Osteoblast (primary cell): Measurements from ENCODE around the gene MINK1. TPM values are rescaled to one million over a fixed set of nuclear protein-coding genes. Genes with fewer than 3 reads are reported as not detected.
"Not testable (repeated sequence)": the region's sequence is repeated elsewhere in the genome, so short reads cannot be mapped to it uniquely, and the experiment has no call there.

ENCODE experiments used
- DNase-seq: peaks from one replicate; pipeline ENCODE4 v3.0.0; 2011; ENCODE audit warnings: low spot score, mixed read lengths; ENCODE audit not compliant: insufficient read length; ENCODE audit errors: missing footprints
- H2AFZ ChIP-seq: 2 replicates; pipeline ENCODE4 v1.6.0; 2011; ENCODE audit warnings: mild to moderate bottlenecking, low read length
- H3K27ac ChIP-seq: 2 replicates; pipeline ENCODE4 v1.5.1; 2011; ENCODE audit warnings: mild to moderate bottlenecking, low read depth, low read length, moderate library complexity
- H3K27me3 ChIP-seq: 2 replicates; pipeline ENCODE4 v1.6.0; 2012; ENCODE audit warnings: mild to moderate bottlenecking, control low read depth, inconsistent platforms, low read length, moderate library complexity; ENCODE audit not compliant: insufficient read depth
- H3K36me3 ChIP-seq: 2 replicates; pipeline ENCODE4 v1.5.1; 2011; ENCODE audit warnings: mild to moderate bottlenecking, low read length, control low read depth, moderate library complexity; ENCODE audit not compliant: insufficient read depth
- H3K4me1 ChIP-seq: 2 replicates; pipeline ENCODE4 v1.5.1; 2011; ENCODE audit warnings: mild to moderate bottlenecking, low read length, control low read depth, moderate library complexity; ENCODE audit not compliant: insufficient read depth
- H3K4me2 ChIP-seq: 2 replicates; pipeline ENCODE4 v1.6.0; 2011; ENCODE audit warnings: mild to moderate bottlenecking, low read length; ENCODE audit not compliant: insufficient read depth
- H3K4me3 ChIP-seq: fragments of 200-600 bp; sonication (generic); 3 replicates; pipeline ENCODE4 v1.5.1; 2012; ENCODE audit warnings: mild to moderate bottlenecking, low read length, inconsistent platforms; ENCODE audit not compliant: insufficient read depth
- H3K79me2 ChIP-seq: 2 replicates; pipeline ENCODE4 v1.6.0; 2012; ENCODE audit warnings: mild to moderate bottlenecking, low read length, control low read depth, inconsistent platforms; ENCODE audit not compliant: insufficient read depth
- H3K9me3 ChIP-seq: 2 replicates; pipeline ENCODE4 v1.5.1; 2011; ENCODE audit warnings: low read depth, low read length, control low read depth
- H4K20me1 ChIP-seq: 2 replicates; pipeline ENCODE4 v1.6.0; 2012; ENCODE audit warnings: mild to moderate bottlenecking, low read length, control low read depth; ENCODE audit not compliant: insufficient read depth
- total RNA-seq: library from RNA; depleted of rRNA; stranded (reverse); fragments of >200 nt; gene quantifications from 2 replicates; pipeline ENCODE4 v1.2.3, GENCODE V29; 2012
- TF ChIP-seq, protein P1 (sequence below): IDR thresholded peaks from 2 replicates; pipeline ENCODE4 v1.5.1; 2011; ENCODE audit warnings: mild to moderate bottlenecking, low read depth, low read length, moderate library complexity; ENCODE audit errors: extremely low read depth

MINK1 gene
- total RNA-seq, 1 donor, result 34.4 TPM

DNA sequence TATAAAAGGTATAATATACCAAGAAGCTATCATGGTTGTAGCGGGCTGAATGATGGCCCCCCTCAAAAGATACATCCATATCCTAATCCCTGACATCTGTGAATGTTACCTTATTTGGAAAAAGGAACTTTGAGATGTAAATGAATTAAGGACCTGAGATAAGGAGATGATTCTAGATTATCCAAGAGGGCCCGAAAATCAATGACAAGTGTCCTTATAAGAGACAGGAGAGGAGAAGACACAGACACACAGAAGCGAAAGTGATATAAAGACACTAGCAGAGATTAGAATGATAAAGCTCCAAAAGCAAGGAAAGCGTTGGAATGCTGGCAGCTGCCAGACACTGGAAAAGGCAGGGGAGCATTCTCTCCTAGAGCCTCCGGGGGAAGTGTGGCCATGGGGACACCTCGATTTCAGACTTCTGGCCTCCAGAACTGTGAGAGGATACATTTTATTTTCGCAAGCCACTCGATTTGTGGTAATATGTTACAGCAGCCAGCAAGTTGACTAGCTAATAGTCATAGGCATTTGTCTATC, 86.4 kb downstream of the MINK1 start:
- Histone ChIP-seq H3K9me3 (no peaks in the 10 kb centered on the region), H3K79me2 (no peaks in the 10 kb centered on the region), H2AFZ (no peak overlapping the region), H3K27me3 (no peaks in the 10 kb centered on the region), H3K4me1 (peaks cover 13% of the 10 kb centered on the region), H3K36me3 (no peaks in the 10 kb centered on the region), H3K4me2 (peak overlapping the region; percentile 9), H3K4me3 (no peak overlapping the region), H3K27ac (no peak overlapping the region), H4K20me1 (no peaks in the 10 kb centered on the region)
- DNase-seq, result no peak
- TF ChIP-seq, protein P1, sequence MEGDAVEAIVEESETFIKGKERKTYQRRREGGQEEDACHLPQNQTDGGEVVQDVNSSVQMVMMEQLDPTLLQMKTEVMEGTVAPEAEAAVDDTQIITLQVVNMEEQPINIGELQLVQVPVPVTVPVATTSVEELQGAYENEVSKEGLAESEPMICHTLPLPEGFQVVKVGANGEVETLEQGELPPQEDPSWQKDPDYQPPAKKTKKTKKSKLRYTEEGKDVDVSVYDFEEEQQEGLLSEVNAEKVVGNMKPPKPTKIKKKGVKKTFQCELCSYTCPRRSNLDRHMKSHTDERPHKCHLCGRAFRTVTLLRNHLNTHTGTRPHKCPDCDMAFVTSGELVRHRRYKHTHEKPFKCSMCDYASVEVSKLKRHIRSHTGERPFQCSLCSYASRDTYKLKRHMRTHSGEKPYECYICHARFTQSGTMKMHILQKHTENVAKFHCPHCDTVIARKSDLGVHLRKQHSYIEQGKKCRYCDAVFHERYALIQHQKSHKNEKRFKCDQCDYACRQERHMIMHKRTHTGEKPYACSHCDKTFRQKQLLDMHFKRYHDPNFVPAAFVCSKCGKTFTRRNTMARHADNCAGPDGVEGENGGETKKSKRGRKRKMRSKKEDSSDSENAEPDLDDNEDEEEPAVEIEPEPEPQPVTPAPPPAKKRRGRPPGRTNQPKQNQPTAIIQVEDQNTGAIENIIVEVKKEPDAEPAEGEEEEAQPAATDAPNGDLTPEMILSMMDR, result no peak

DNA sequence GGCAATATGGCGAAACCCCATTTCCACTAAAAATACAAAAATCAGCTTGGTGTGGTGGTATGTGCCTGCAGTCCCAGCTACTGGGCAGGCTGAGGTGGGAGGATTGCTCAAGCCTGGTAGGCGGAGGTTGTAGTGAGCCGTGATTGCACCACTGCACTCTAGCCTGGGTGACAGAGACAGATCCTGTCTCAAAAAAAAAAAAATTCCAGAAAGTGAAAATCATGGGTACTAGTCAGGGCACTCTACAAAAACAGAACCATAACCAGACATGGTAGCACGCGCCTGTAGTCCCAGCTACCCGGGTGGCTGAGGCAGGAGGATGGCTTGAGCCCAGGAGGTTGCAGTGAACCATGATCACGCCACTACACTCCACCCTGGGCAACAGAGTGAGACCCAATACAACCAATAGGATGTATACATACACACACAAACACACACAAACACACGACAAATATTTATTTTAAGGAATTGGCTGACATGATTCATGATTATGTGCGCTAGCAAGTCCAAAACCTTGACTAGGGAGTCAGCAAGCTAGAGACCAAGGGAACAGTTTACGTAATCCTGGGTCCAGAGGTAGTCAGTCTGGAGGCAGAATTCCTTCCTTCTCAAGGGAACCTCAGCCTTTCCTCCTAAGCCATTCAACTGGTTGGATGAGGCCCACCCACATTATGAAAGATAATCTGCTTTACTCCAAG, 87.4 kb downstream of the MINK1 start:
- peaks cover 13% of the 10 kb centered on the region for H3K4me1 ChIP-seq
- DNase-seq, result no peak
- no peaks in the 10 kb centered on the region for H3K36me3 ChIP-seq
- H3K27ac ChIP-seq, result peak overlapping the region; percentile 24
- no peaks in the 10 kb centered on the region for H3K9me3 ChIP-seq
- H3K4me3 ChIP-seq, result no peak overlapping the region
- peak overlapping the region; percentile 40 for H3K4me2 ChIP-seq
- H3K79me2 ChIP-seq, result no peaks in the 10 kb centered on the region
- no peak overlapping the region for H2AFZ ChIP-seq
- TF ChIP-seq, protein P1, result no peak
- no peaks in the 10 kb centered on the region for H4K20me1 ChIP-seq
- H3K27me3 ChIP-seq, result no peaks in the 10 kb centered on the region

DNA sequence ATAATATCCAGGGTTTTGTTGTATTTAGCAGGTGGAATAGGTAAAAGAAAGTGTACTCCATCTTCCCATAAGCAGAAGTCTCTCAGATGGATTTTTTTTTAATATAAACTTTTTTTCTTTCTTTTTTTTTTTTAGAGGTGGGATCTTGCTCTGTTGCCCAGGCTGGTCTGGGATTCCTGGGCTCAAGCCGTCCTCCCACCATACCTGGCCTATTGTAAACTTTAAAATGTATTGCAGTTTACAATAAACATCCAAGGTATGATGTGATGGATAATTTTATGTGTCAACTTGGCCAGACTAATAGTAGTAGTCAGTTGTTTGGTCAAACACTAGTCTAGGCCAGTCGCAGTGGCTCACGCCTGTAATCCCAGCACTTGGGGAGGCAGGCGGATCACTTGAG, 88.2 kb downstream of the MINK1 start:
- no peaks in the 10 kb centered on the region for H3K36me3 ChIP-seq
- TF ChIP-seq, protein P1, result no peak
- no peaks in the 10 kb centered on the region for H3K27me3 ChIP-seq
- H3K27ac ChIP-seq, result no peak overlapping the region
- H4K20me1 ChIP-seq, result no peaks in the 10 kb centered on the region
- no peak overlapping the region for H3K4me2 ChIP-seq
- no peak for DNase-seq
- no peak overlapping the region for H2AFZ ChIP-seq
- H3K79me2 ChIP-seq, result no peaks in the 10 kb centered on the region
- H3K9me3 ChIP-seq, result no peaks in the 10 kb centered on the region
- H3K4me3 ChIP-seq, result no peak overlapping the region
- H3K4me1 ChIP-seq, result peaks cover 13% of the 10 kb centered on the region

DNA sequence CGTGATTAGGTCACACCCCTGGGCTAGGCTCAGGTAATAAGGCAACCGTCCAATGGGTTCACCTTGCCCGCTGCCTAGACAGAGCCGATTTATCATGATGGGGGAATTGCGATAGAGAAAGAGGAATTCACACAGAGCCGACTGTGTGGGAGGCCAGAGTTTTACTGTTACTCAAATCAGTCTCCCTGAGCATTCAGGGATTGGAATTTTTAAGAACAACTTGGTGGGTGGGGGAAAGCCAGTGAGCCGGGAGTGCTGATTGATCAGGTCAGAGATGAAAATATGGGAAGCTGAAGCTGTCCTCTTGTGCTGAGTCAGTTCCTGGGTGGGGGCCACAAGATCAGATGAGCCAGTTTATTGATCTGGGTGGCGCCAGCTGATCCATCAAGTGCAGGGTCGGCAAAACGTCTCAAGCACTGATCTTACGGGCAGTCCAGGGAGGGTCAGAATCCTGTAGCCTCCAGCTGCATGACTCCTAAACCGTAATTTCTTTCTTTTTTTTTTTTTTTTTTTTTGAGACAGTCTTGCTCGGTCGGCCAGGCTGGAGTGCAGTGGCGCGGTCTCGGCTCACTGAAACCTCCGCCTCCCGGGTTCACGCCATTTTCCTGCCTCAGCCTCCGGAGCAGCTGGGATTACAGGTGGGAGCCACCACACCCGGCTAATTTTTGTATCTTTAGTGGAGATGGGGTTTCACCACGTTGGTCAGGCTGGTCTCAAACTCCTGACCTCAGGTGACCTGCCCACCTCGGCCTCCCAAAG, 93.6 kb downstream of the MINK1 start:
- not testable (repeated sequence) for H3K4me3 ChIP-seq, H4K20me1 ChIP-seq, H3K79me2 ChIP-seq, H3K4me2 ChIP-seq, H3K27me3 ChIP-seq, H3K4me1 ChIP-seq, H3K9me3 ChIP-seq, H3K36me3 ChIP-seq, H2AFZ ChIP-seq, DNase-seq, H3K27ac ChIP-seq
